Measurements from ENCODE around the gene DNAJC18. TPM values are rescaled to one million over a fixed set of nuclear protein-coding genes. Genes with fewer than 3 reads are reported as not detected.
"Not testable (repeated sequence)": the region's sequence is repeated elsewhere in the genome, so short reads cannot be mapped to it uniquely, and the experiment has no call there.

The DNAJC18 gene
- total RNA-seq, 1 experiment from 2014 or later: 9.0 TPM

DNA sequence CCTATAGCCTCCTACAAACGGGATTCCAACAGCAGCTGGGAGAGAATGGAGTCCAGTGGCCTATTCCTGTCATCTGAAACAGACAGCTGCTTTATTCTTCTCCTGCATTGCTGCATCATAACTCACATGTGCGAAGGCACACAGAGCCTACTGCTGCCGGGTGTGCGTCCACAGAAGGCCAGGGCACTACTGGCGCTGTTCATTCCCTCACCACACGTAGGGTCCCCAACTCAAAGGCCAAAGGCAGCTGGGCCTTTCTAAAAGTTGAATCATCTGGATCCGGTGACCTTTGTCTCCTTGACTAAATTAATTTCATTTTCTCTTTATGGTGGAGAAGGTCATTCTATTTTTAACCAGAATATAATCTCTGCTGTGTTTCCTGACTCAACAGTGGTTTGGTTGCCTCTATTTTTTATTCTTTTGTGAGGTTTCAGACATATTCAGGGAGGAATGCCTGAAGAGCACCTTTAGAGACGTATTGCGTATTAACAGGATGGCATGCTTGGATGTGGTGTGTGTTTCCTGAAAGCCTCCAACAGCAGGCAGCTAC, 24.7 kb downstream of the DNAJC18 start:
- DNase-seq: no peak
- Histone ChIP-seq H3K4me3 (ENCODE audit: low read length) (no peak overlapping the region), H3K36me3 (ENCODE audit: insufficient read depth, low read length) (no peaks in the 10 kb centered on the region), H3K9me2 (replicated peaks; ENCODE audit: insufficient read depth, low read length) (no peaks in the 10 kb centered on the region), H3K79me2 (ENCODE audit: low read length) (no peaks in the 10 kb centered on the region), H3K9ac (ENCODE audit: low read length) (no peak overlapping the region), H3K4me1 (ENCODE audit: low read length) (peaks cover 8% of the 10 kb centered on the region), H4K20me1 (ENCODE audit: insufficient read depth, low read depth, low read length) (no peaks in the 10 kb centered on the region), H2AFZ (ENCODE audit: low read length) (no peak overlapping the region), H3K27me3 (ENCODE audit: low read length) (no peaks in the 10 kb centered on the region), H3K9me3 (ENCODE audit: low read length) (no peaks in the 10 kb centered on the region), H3K4me2 (ENCODE audit: low read depth, low read length, poor library complexity, severe bottlenecking) (no peak overlapping the region), H3K27ac (ENCODE audit: low read length) (no peak overlapping the region)

DNA sequence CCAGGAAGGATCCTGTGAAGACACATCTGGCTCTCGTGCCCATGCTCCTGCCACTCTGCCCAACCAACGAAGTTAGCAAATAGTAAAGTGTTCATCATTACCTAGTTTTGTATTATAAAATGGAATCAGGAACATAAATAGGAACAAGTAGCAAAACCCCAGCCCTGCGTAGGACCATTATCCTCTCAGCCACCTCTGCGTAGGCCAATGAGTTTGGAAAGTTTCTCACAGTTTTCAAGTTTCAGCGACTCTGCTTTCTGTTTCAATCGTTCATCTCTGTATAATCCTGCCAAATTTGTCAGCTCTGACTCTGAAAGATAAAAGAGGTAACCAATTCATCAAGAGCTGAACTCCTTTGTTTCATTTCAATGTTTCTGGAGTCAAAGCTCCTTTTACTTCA, 25.4 kb downstream of the DNAJC18 start:
- Histone ChIP-seq H3K27me3 (ENCODE audit: low read length) (no peaks in the 10 kb centered on the region), H4K20me1 (ENCODE audit: insufficient read depth, low read depth, low read length) (no peaks in the 10 kb centered on the region), H3K4me2 (ENCODE audit: low read depth, low read length, poor library complexity, severe bottlenecking) (no peak overlapping the region), H2AFZ (ENCODE audit: low read length) (no peak overlapping the region), H3K9ac (ENCODE audit: low read length) (no peak overlapping the region), H3K9me3 (ENCODE audit: low read length) (no peaks in the 10 kb centered on the region), H3K79me2 (ENCODE audit: low read length) (no peaks in the 10 kb centered on the region), H3K27ac (ENCODE audit: low read length) (no peak overlapping the region), H3K9me2 (replicated peaks; ENCODE audit: insufficient read depth, low read length) (no peaks in the 10 kb centered on the region), H3K4me3 (ENCODE audit: low read length) (no peak overlapping the region), H3K4me1 (ENCODE audit: low read length) (peaks cover 13% of the 10 kb centered on the region), H3K36me3 (ENCODE audit: insufficient read depth, low read length) (no peaks in the 10 kb centered on the region)
- no peak for DNase-seq

DNA sequence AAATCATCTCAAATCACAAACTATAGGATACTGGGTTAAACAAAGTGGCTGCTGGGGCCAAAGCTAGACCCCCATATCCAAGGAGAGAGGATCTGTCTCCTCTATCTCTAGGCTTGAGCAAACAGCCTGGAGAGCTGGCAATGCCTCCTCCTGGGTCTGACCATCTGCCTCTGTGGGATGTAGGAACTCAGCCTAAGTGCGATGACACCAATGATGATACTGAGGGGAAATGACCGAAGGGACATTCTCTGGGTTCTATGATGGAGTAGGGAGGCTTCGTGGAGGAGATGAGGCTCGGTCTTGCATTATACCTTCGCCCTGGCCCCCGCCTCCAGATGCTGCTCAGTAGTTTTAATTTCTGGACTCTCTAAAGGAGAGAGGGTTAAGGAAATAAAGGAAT, 26.2 kb downstream of the DNAJC18 start:
- no peak overlapping the region for H3K4me3 ChIP-seq (ENCODE audit: low read length)
- H3K36me3 ChIP-seq (ENCODE audit: insufficient read depth, low read length): no peaks in the 10 kb centered on the region
- no peaks in the 10 kb centered on the region for H3K79me2 ChIP-seq (ENCODE audit: low read length)
- H4K20me1 ChIP-seq (ENCODE audit: insufficient read depth, low read depth, low read length): no peaks in the 10 kb centered on the region
- H3K4me1 ChIP-seq (ENCODE audit: low read length): peaks cover 20% of the 10 kb centered on the region
- H3K27ac ChIP-seq (ENCODE audit: low read length): no peak overlapping the region
- no peaks in the 10 kb centered on the region for H3K27me3 ChIP-seq (ENCODE audit: low read length)
- H3K9ac ChIP-seq (ENCODE audit: low read length): no peak overlapping the region
- no peaks in the 10 kb centered on the region for H3K9me2 ChIP-seq (replicated peaks; ENCODE audit: insufficient read depth, low read length)
- no peak overlapping the region for H3K4me2 ChIP-seq (ENCODE audit: low read depth, low read length, poor library complexity, severe bottlenecking)
- DNase-seq: no peak
- no peak overlapping the region for H2AFZ ChIP-seq (ENCODE audit: low read length)
- no peaks in the 10 kb centered on the region for H3K9me3 ChIP-seq (ENCODE audit: low read length)

DNA sequence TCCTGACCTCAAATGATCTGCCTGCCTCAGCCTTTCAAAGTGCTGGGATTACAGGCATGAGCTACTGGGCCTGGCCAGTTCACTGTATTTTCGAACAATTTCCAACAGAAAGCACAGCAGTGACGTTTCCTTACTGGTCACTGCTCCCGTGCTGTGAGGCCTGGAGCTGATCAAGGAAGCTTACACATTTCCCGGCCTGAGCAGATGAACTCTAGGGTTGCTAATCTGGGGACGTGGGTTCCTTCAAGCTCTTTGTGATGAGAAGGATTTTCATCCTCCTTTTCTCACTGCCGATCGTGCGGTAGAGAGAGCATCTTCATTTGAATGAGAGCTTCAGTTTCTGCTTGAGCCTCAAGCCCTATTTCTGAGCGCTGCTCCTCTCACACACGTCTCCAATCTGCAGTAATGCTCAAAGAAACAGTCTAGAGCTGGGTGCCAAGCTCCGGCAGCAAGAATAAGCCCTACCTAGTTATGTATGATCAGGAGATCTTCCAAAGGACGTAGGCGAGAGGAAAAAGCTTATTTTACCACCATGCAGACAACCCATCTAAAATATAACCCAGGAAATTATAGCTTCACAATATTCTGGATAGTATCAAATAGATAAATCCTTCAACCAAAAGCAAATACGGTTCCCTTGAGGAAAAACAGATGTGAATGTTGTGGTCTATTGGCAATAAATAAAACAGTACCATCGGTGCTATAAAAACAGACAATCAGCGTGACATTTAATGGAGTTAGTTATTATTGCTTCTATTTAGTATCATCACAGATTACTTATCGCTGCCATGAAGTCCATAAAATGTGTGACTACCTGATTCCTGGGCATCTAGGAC, 28.1 kb downstream of the DNAJC18 start:
- Histone ChIP-seq H3K4me1 (ENCODE audit: low read length) (peaks cover 36% of the 10 kb centered on the region), H3K9ac (ENCODE audit: low read length) (no peak overlapping the region), H3K9me2 (replicated peaks; ENCODE audit: insufficient read depth, low read length) (no peaks in the 10 kb centered on the region), H3K79me2 (ENCODE audit: low read length) (no peaks in the 10 kb centered on the region), H3K36me3 (ENCODE audit: insufficient read depth, low read length) (no peaks in the 10 kb centered on the region), H3K4me3 (ENCODE audit: low read length) (no peak overlapping the region), H4K20me1 (ENCODE audit: insufficient read depth, low read depth, low read length) (no peaks in the 10 kb centered on the region), H2AFZ (ENCODE audit: low read length) (no peak overlapping the region), H3K27ac (ENCODE audit: low read length) (no peak overlapping the region), H3K4me2 (ENCODE audit: low read depth, low read length, poor library complexity, severe bottlenecking) (no peak overlapping the region), H3K27me3 (ENCODE audit: low read length) (no peaks in the 10 kb centered on the region), H3K9me3 (ENCODE audit: low read length) (no peaks in the 10 kb centered on the region)
- DNase-seq: no peak

DNA sequence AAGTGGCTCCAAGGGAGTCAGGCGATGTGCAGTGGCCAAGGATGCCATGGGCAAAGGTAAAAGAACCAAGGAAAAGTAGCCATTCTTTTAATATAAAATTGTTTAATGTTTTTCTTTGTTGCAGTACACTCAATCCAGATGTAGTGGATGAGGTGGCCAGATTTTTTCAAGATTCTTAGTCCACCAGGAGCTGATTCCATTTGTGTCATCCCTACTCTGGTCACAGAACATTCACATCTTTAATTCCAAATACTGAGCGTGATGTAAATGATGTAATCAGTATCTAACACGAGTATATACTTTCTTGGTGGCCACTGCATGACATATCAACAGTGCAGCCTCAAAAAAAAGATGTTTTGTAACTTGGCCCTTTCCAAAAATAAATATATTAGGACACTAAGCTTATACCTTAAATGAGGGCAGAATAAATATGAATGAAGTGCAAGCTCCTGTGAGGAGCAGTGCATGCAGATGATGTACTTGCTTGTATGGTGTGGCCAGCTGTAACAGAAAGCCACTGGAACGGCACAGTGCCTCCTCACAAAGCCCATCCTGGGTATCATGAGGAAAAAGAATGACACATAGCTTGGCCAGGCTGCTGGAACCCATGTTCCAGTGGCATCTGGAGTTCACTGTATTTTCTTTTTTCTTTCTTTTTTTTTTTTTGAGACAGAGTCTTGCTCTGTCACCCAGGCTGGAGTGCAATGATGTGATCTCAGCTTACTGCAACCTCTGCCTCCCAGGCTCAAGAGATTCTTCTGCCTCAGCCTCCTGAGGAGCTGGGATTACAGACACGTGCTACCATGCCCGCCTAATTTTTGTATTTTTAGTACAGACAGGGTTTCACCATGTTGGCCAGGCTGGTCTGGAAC, 29.0 kb downstream of the DNAJC18 start:
- Histone ChIP-seq H4K20me1 (ENCODE audit: insufficient read depth, low read depth, low read length) (no peaks in the 10 kb centered on the region), H3K9me2 (replicated peaks; ENCODE audit: insufficient read depth, low read length) (no peaks in the 10 kb centered on the region), H3K4me1 (ENCODE audit: low read length) (peaks cover 36% of the 10 kb centered on the region), H3K4me3 (ENCODE audit: low read length) (no peak overlapping the region), H3K79me2 (ENCODE audit: low read length) (no peaks in the 10 kb centered on the region), H3K9ac (ENCODE audit: low read length) (no peak overlapping the region), H2AFZ (ENCODE audit: low read length) (no peak overlapping the region), H3K27me3 (ENCODE audit: low read length) (no peaks in the 10 kb centered on the region), H3K27ac (ENCODE audit: low read length) (no peak overlapping the region), H3K4me2 (ENCODE audit: low read depth, low read length, poor library complexity, severe bottlenecking) (no peak overlapping the region), H3K36me3 (ENCODE audit: insufficient read depth, low read length) (no peaks in the 10 kb centered on the region), H3K9me3 (ENCODE audit: low read length) (no peaks in the 10 kb centered on the region)
- DNase-seq: no peak

DNA sequence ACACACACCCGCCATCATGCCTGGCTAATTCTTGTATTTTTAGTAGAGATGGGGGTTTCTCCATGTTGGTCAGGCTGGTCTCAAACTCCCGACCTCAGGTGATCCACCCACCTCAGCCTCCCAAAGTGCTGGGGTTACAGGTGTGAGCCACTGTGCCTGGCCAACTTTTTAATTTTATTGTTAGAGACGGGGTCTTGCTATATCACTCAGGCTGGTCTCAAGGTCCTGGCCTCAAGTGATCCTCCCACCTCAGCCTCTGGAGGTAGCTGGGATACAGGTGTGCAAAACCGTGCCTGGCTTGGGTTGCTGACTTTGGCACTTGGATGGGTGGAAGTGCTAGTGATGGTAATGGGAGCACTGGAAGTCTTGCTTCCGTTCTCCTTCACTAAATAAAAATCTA, 30.2 kb downstream of the DNAJC18 start:
- not testable (repeated sequence) for H3K9ac ChIP-seq (ENCODE audit: low read length); H3K4me3 ChIP-seq (ENCODE audit: low read length); H3K9me3 ChIP-seq (ENCODE audit: low read length); H3K79me2 ChIP-seq (ENCODE audit: low read length); H3K27me3 ChIP-seq (ENCODE audit: low read length); H3K9me2 ChIP-seq (replicated peaks; ENCODE audit: insufficient read depth, low read length); H3K27ac ChIP-seq (ENCODE audit: low read length); H4K20me1 ChIP-seq (ENCODE audit: insufficient read depth, low read depth, low read length); DNase-seq; H3K4me2 ChIP-seq (ENCODE audit: low read depth, low read length, poor library complexity, severe bottlenecking); H2AFZ ChIP-seq (ENCODE audit: low read length); H3K36me3 ChIP-seq (ENCODE audit: insufficient read depth, low read length)
- peaks cover 43% of the 10 kb centered on the region for H3K4me1 ChIP-seq (ENCODE audit: low read length)

DNA sequence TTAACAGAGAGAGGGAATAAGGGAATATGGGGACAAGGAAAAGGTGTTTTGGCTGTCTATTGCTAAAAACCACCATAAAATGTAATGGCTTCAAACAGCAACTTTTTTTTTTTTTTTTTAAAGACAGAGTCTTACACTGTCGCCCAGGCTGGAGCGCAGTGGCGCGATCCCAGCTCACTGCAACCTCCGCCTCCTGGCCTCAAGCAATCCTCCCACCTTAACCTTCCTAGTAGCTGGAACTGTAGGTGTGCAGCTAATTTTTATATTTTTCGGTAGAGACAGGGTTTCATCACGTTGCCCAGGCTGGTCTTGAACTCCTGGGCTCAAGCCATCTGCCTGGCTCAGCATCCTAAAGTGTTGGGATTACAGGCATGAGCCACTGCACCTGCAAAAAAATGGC, 31.1 kb downstream of the DNAJC18 start:
- no peaks in the 10 kb centered on the region for H3K79me2 ChIP-seq (ENCODE audit: low read length)
- H2AFZ ChIP-seq (ENCODE audit: low read length): peak overlapping the region; percentile 96
- no peak for DNase-seq
- no peaks in the 10 kb centered on the region for H3K9me2 ChIP-seq (replicated peaks; ENCODE audit: insufficient read depth, low read length)
- H3K27me3 ChIP-seq (ENCODE audit: low read length): no peaks in the 10 kb centered on the region
- H3K4me1 ChIP-seq (ENCODE audit: low read length): peaks cover 47% of the 10 kb centered on the region
- H3K4me3 ChIP-seq (ENCODE audit: low read length): peak overlapping the region; percentile 45; the same call in 1 of the 2 replicates
- peak overlapping the region; percentile 82 for H3K27ac ChIP-seq (ENCODE audit: low read length)
- no peaks in the 10 kb centered on the region for H3K36me3 ChIP-seq (ENCODE audit: insufficient read depth, low read length)
- H3K9me3 ChIP-seq (ENCODE audit: low read length): no peaks in the 10 kb centered on the region
- H3K4me2 ChIP-seq (ENCODE audit: low read depth, low read length, poor library complexity, severe bottlenecking): peak overlapping the region; percentile 71
- H3K9ac ChIP-seq (ENCODE audit: low read length): peak overlapping the region; percentile 52; the same call in 1 of the 2 replicates
- H4K20me1 ChIP-seq (ENCODE audit: insufficient read depth, low read depth, low read length): no peaks in the 10 kb centered on the region

DNA sequence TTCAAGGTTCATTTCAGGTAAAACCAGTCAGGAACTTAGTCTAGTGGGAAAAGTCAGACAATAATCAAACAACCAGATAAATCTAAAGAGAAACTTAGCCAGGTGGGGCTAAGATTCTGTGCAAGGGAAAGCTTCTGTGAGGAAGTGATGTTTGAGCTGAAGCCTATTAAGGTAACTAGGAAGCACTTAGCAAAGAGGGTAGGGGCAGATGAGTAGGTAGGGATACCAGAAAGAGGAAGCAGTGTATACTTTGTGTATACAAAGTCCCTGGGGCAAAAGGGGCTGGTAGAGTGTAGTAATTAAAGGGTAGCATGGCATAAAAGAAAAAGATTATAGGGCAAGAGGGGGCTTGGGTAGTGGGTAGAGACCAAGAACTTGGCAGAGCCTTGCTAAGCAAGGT, 31.8 kb downstream of the DNAJC18 start:
- Histone ChIP-seq H3K4me1 (ENCODE audit: low read length) (peaks cover 54% of the 10 kb centered on the region), H3K79me2 (ENCODE audit: low read length) (no peaks in the 10 kb centered on the region), H4K20me1 (ENCODE audit: insufficient read depth, low read depth, low read length) (no peaks in the 10 kb centered on the region), H3K9me3 (ENCODE audit: low read length) (no peaks in the 10 kb centered on the region), H3K4me2 (ENCODE audit: low read depth, low read length, poor library complexity, severe bottlenecking) (peak overlapping the region; percentile 71), H3K4me3 (ENCODE audit: low read length) (peak overlapping the region; percentile 45), H3K9ac (ENCODE audit: low read length) (peak overlapping the region; percentile 52; the same call in 1 of the 2 replicates), H3K36me3 (ENCODE audit: insufficient read depth, low read length) (no peaks in the 10 kb centered on the region), H3K27ac (ENCODE audit: low read length) (peak overlapping the region; percentile 82), H3K27me3 (ENCODE audit: low read length) (no peaks in the 10 kb centered on the region), H3K9me2 (replicated peaks; ENCODE audit: insufficient read depth, low read length) (no peaks in the 10 kb centered on the region), H2AFZ (ENCODE audit: low read length) (peak overlapping the region; percentile 96)
- peak; percentile 88 for DNase-seq
